GM18498 (cell line): Measurements from ENCODE around the gene IRF8.

Experiments used
- ATAC-seq: cut with Tn5 transposase; IDR thresholded peaks from one replicate; pipeline ENCODE4 v1.9.1; 2021; ENCODE audit warnings: mild to moderate bottlenecking, moderate library complexity; ENCODE audit not compliant: unreplicated experiment

The IRF8 gene

DNA sequence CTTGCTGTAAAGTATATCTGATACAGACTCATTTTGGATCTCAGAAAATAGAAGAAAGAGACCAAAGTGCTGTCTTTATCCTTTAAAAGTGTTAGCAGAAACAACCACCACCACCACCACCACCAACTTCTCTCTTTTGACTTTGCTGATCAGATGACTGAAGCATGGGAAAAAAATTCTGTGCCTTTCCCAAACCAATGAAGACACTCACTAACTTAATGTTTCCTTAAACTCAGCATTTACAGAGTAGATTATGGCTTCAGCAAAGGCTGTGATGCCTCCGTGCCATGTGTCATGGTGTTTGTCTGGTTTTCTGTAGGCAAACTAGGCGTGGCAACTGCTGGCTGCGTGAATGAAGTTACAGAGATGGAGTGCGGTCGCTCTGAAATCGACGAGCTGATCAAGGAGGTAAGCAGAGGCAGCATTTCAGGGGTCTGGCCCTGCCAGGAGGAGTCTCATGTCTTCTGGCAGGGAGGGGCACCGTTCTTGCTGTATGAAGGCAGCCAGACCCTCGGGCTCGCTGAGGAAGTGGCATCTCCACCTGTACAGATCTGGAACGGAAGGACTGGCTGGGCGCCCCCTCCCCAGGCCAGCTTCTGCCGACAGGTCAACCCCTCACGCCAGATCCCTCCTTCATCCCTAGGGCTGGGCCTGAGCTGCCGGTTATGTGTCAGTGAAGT lies 12.4 kb downstream of the IRF8 start:
- no peak for ATAC-seq

DNA sequence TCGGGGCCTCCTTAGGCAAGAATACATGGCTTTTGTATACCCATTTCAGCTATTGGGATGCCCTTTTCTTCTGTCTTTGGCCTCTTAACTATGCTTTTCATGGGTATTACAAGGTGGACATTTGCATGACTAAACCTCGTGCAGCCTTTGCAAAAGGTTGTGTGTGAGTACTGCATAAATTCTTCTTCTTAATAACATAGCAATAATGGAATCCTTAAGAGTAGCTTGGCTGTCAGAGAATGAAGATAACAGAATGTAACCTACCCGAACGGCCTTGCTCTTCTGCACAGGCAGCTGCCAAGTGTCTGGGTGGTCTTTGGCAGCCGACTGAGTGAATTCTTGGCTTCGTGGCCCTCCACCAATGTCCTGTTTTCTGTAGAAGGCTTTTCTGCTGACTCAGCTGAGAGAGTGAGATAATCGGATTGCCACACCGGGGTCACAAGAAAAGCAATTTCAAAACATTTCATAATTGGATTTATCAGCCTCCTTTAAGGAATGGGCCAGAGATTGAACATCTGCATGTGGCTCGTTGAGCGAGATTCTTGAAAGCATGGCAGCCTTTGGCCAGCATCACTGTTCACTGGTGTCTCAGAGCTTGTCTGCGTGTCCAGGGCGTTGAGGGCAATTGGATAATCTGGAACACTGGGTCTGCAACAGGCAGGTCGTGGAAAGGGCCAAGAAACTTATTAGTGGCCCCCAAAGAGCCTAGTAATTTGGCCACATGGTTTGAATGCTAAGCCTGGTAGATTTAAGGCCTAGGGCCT lies 13.4 kb downstream of the IRF8 start:
- no peak for ATAC-seq

DNA sequence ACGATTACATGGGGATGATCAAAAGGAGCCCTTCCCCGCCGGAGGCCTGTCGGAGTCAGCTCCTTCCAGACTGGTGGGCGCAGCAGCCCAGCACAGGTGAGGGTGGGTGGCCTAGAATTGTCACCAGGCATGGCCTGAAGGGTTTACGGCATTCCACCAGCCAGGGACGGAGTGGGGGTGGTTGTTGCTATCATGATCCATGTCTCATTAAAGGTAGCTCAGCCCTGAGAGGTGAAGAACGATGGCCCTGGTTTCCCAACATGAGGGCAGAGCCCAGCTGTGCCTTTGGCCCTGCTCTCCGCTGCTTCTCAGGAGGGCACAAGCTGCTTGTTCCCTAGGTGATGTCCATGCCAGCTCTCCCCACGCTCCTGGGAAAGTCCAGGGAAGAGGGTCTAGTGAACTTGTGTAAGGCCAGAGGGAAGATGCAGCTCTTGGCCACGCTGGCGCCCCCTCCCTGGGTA lies 14.2 kb downstream of the IRF8 start:
- ATAC-seq, result no peak

DNA sequence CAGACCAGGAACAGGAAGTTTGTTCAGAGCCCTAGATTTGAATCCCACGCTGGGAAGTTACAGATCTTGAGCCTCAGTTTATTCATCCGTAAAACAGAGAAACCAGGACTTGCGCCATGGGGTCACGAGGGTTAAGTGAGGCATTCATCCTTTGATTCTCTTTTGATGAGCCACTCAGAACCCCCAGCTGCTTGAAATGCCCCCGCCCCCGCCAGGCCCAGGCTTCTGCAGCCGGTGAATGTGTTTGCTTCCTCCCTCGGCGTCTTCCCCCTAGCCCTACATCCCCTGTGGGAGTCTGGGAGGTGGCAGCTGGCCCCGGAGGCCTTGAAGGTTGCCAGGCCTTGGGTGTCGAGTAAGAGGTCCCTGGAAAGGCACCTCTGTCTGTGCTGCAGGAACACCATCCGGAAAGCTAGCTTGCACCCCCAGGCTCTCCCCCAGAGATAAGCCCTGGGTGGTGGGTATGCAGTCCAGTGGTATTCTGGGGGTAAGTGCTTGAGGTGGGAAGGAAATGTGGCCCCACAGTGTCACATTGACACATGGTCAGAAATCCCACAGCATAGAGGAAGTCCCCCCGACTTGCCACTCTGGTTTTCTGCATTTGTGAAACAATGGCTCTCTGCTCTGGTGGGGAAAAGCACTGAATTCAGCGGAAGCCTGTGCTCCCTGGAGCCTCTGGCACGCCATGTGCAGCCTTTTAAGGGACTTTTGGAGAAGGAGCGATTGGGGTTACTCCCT lies 14.9 kb downstream of the IRF8 start:
- ATAC-seq, result no peak

DNA sequence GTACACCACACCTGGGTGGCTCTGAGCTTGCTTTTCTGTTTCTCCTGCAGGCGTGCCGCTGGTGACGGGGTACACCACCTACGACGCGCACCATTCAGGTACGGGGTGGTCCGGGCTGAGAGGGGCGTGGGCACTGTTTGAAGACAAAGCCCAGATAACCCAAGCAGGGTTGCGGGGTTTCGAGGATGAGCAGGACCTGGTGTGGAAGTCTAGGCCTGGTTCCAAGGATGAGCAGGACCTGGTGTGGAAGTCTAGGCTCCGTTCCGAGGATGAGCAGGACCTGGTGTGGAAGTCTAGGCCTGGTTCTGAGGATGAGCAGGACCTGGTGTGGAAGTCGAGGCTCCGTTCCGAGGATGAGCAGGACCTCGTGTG lies 15.4 kb downstream of the IRF8 start:
- no peak for ATAC-seq

DNA sequence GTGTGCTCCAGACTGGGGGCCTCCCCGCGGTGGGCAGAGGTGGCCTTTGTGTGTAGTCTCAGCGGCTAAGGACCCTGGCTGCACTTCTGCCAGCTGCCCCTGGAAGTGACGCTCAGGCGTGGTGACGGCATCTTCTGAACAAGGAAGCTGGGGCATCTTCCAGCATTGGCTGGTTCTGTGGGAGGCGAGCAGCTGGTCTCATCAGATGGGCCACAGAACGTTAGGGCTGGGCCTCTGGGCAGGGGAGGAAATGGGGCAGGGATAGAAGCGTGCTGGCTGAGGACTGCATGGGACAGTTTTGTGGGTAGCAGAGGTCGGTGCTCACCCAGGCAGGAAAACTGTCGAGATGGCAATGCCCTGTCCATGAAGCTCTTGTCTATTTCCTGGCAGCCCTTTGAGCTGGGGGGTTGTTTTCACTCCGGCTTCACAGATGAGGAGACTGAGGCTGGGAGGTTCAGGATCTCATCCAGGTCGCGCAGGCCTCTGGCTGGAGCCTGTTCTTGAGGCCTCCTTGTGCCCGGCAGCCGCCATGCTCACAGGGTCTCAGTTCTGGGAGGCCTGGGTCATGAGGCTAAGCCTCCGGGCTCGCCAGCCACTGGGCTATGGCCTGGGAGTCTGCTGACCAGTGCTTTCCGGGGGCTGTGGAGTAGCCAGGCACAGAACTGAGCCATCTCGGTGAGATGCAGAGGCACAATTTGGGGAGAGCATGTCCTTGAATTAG lies 16.3 kb downstream of the IRF8 start:
- no peak for ATAC-seq

DNA sequence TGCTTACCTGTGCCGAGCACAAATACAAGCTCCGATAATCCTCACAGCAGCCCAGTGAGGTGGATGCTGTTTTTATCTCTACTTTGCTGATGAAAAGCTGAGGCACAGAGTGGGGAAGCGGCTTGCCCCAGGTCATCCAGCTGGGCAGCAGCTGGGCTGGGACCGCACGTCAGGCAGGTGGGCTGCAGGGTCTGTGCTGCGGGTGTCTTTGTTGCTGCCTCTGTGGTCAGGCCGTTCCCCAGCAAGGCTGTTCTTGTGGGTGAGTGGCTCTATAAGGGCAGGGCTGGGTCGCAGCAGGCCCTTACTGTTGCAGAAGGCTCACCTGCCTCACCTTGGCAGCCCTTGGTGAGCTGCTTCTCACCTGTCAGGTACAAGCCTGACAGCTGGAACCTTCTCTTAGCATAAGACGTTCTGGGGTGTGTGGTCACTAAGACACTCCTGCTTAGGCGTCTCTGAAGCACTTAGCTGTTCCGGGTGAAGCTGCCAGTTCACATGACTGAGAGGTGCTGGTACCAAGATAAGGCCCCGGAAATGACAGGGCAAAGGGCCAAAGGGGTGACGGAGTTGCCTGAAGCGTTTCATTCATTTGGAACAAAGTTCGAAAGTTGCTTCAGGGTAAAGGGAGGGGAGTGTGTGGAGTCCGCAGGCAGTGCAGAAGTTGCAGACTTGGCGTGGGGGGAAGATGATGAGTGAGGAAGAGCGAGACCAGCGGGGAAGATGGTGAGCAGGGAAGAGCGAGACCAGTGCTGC lies 17.4 kb downstream of the IRF8 start:
- no peak for ATAC-seq

DNA sequence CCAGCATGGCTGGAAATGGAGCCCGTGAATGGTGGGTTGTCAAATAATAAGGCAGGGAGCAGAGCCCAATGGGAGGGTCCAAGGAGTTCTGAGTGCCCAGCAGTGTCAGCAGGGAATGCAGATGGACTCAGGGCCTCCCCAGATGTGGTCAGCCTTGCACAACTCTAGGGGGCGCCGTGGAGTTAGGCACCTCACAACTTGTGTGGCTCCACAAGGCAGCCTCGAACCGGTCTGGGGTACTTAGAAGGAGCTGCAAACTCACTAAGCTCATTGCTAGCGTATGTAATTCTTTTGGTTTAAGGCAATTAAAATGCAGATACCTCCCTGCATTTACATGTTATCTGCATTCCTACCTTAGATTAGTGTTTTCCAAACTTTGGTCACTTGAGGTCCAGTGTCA lies 18.1 kb downstream of the IRF8 start:
- ATAC-seq, result no peak

DNA sequence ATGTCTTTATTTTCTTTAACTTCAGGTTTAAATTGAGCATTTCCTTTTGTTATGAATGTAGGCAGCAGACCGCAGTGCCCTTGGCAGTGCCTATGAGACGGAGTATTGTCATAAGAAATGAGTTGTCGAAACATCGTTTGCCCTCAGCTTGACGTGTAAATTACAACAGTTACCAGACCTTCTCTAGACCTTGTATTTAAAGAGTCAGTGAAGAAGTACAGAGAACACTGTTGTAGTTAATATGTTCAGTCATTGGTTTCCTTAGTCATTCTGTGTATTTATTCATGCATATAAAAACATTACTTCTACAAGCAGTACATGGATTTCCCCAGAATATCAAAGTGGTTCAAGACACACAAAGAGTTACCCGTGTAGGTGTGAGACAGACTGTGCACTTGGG lies 19.0 kb downstream of the IRF8 start:
- ATAC-seq, result no peak

DNA sequence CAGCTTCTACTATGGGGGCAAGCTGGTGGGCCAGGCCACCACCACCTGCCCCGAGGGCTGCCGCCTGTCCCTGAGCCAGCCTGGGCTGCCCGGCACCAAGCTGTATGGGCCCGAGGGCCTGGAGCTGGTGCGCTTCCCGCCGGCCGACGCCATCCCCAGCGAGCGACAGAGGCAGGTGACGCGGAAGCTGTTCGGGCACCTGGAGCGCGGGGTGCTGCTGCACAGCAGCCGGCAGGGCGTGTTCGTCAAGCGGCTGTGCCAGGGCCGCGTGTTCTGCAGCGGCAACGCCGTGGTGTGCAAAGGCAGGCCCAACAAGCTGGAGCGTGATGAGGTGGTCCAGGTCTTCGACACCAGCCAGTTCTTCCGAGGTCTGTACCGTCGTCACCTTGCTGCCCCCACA lies 19.5 kb downstream of the IRF8 start:
- no peak for ATAC-seq

DNA sequence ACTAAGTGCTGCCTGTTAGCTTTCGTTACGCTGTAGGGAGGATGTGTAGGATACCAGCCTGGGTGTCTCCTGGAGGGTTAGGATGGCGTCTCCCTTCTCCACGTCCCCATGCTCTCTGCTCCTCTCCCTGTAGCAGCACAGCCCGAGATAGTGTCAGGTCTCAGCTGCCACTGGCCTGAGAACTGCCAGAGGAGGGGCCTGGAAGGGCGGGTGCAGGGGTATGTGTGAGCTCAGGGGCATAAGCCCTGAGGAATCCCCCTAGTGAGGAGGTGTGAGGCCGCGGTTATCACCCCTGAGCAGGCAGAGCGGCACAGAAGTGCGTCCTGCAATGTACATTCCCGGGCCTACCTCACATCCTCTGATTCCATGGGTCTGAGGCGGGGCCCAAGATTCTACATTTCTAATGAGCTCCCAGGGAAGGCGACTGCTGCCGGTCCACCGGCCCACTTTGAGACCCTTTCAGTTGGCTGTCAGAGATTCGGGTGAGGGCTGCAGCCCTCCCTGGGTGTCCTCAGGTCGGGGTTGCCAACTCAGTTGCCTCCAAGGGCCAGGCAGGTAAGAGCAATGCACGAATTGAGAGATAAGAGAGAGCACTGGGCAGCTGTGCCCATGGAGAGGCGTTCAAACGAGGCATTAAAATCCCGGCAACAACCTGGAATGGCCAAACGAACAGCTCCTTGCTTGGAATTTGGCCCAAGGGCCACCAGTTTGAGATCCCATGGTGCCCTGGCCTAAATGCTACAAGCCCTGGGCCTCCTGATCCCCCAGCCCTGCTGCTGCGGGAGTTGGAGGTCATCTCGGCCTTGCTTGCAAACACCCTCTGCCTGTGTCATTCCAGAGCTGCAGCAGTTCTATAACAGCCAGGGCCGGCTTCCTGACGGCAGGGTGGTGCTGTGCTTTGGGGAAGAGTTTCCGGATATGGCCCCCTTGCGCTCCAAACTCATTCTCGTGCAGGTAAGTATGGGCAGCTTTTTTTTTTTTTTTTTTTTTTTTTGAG lies 20.6 kb downstream of the IRF8 start:
- no peak for ATAC-seq

DNA sequence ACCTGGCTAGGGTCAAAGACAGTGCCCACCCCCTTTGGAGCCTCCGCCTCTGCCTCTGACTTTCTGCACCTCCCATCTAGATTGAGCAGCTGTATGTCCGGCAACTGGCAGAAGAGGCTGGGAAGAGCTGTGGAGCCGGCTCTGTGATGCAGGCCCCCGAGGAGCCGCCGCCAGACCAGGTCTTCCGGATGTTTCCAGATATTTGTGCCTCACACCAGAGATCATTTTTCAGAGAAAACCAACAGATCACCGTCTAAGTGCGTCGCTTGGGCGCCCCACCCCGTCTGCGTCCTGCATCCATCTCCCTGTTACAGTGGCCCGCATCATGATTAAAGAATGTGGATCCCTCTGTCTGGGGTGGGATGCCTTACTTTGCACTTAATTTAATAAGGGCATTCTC lies 22.1 kb downstream of the IRF8 start:
- ATAC-seq, result no peak

DNA sequence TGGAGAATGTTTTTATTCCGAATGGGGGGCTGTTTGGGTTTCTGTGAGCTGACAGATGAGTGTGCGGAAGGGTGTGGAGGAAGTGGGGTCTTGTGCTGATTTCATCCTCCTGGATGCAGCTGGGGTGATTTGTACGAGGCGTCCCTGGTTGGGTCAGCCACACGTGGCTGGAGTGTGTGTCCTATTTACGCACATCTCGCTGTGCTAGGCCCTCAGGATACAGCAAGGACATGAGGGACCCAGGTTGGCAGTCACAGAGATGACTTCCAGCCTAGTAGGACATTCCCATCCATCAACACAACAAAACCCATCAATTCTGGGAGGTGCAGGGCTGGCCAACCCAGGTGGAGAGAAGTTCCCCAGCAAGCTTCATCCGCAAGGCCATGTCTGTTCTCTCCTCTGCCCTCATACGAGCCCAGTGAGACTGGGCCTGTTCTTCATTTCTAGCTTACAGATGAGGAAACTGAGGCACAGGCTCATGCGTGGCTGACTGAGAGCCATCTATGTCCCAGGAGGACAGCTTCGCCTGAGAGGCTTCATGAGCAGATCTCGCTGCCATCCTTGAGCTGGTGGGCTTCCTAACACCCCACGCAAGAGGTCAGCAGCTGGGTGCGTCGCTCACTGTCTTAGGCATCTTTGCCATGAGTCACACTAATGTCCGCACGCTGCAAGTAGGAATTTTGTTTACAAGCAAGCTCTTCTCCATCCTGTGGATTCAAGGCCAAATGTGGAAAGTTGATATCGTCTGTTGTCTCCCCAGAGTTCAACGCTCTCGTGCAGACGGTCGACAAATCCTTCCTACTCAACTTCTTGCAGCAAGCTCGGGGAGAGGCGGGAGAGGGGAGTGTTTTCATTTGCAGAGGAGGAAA lies 24.4 kb downstream of the IRF8 start:
- ATAC-seq, result no peak

DNA sequence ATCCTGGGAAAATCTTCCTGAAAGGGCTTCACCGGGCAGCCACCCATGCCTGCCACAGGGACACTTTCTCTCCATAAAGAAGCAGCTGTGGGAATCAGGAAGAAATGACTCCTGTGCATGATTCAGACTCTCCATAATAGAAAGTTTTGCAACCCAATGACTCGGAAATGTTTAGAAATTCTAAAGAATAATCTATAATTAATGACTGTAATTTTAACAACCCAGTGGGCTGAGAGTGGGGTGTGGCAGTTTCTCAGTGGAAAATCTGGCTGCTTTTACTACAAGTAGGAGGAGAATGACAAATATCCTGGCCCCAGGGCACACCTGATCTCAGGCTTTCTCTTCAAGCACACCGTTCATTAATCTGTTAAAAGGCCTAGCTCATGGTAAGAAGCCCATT lies 25.7 kb downstream of the IRF8 start:
- ATAC-seq, result no peak

DNA sequence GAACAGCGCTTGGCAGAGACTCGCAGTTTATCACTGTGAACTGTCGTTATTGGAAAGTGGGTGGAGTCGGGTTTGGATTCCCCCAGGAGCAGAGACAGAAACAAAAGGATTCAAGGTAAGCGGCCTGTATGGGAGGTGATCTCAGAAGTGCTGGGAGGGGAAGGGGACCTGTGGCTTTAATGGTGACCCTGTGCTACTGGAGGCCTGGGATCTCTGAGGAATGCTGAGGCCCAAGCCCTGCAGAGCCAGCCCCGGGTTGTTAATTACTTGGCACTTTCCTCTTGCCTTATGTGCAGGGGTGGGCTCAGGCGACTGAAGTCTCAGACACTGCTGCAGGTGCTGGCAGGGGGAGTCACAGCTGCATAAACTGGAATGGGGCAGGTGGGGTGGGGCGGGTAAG lies 27.4 kb downstream of the IRF8 start:
- ATAC-seq, result no peak

DNA sequence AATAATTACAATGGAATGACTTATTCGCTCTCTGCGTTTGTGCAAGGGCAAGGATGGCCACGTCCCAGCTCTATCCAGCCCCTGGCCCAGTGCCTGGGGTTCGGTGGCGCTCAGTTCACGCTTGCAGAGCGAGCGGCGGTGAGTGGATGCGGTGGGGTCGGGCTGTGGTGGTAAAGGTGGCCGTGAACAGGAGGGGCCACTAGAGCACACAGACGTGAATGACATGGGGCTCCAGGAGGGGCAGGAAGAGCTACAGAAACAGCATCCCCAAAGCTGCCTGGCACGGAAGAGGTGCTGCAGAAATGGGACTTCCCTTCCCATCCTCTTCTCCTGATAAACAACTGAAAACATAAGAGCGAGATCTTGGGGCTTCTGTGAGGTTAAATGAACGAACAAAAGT lies 28.4 kb downstream of the IRF8 start:
- no peak for ATAC-seq

DNA sequence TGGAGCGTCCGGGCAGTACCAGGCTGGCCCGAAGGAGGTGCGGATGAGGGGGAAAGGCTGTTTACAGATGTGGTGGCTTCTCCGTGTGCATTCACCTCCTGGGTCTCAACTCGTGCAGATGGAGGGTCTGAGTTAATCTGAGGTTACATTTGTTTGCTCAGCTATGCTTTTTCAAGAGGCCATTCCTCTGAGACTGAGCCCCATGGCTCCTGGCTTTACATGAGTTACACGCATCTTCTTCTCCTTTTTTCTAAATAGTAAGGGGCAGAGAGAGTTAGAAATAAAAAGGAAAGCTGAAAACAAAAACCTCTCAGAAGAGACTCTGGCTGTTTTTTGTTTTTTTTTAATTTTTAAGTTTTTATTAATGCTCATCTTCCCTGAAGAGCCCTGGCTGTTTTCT lies 29.0 kb downstream of the IRF8 start:
- no peak for ATAC-seq

DNA sequence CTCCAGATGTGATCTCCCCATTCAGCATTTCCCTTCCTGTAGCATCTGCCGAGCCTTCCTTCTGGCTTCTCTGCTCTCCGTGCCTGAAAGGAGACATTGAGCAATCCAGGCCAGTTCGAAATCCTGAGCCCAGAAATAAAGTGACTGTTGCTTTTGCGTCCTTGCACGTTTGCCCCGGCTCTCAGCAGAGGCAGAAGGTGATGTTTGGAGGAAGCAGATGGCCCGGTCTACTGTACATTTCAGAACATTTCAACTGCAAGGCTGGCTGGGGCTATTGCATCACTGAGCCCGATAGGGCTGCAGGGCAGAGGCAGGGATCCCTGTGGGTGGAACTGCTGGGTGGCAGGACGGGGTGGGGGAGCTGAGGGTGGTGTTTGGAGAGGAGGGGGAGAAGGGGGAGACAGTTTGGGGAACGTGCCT lies 29.4 kb downstream of the IRF8 start:
- ATAC-seq, result no peak
